Adipocyte (in vitro differentiated cells): ENCODE measurements around the gene ST6GALNAC1.
"Not testable (repeated sequence)": the region's sequence is repeated elsewhere in the genome, so short reads cannot be mapped to it uniquely, and the experiment has no call there.

Source experiments
- DNase-seq: peaks from one replicate; pipeline ENCODE4 v3.0.0-alpha.2; 2015; ENCODE audit warnings: low read depth
- H3K27me3 ChIP-seq: replicated peaks from 2 replicates; pipeline ENCODE4 v1.7.0; 2013; ENCODE audit warnings: mild to moderate bottlenecking, low read length, moderate library complexity; ENCODE audit not compliant: control insufficient read depth, insufficient read depth
- H3K36me3 ChIP-seq: 2 replicates; pipeline ENCODE4 v1.7.0; 2013; ENCODE audit warnings: low read length, mild to moderate bottlenecking, moderate library complexity; ENCODE audit not compliant: control insufficient read depth, insufficient read depth, severe bottlenecking
- H3K4me1 ChIP-seq: 2 replicates; pipeline ENCODE4 v1.7.0; 2013; ENCODE audit warnings: mild to moderate bottlenecking, low read length, moderate library complexity; ENCODE audit not compliant: control insufficient read depth, insufficient read depth
- H3K4me3 ChIP-seq: 2 replicates; pipeline ENCODE4 v1.7.0; 2013; ENCODE audit warnings: mild to moderate bottlenecking, low read length, moderate library complexity
- H3K9ac ChIP-seq: 2 replicates; pipeline ENCODE4 v1.7.0; 2013; ENCODE audit warnings: mild to moderate bottlenecking, low read length, moderate library complexity
- H3K9me3 ChIP-seq: 2 replicates; pipeline ENCODE4 v1.7.0; 2013; ENCODE audit warnings: mild to moderate bottlenecking, low read length, moderate library complexity; ENCODE audit not compliant: control insufficient read depth

ST6GALNAC1 gene

DNA sequence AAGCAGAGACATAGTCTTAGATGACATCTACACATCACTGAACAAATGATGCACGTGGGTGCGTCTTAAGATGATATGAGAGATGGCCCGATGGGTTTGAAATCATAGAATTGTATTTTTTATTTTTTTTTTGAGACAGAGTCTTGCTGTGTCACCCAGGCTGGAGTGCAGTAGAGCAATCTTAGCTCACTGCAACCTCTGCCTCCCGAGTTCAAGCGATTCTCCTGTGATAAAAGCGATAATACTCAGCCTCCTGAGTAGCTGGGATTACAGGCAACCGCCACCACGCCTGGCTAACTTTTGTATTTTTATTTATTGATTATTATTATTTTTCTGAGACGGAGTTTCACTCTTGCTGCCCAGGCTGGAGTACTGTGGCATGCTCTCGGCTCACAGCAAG, 5.3 kb downstream of the ST6GALNAC1 start:
- H3K9ac ChIP-seq = no peak overlapping the region
- H3K36me3 ChIP-seq = no peaks in the 10 kb centered on the region
- no peak for DNase-seq
- no peak overlapping the region for H3K4me3 ChIP-seq
- H3K9me3 ChIP-seq = no peaks in the 10 kb centered on the region
- H3K4me1 ChIP-seq = peaks cover 4% of the 10 kb centered on the region
- H3K27me3 ChIP-seq = peaks cover 6% of the 10 kb centered on the region

GRCh38 chr17:76636486-76637206, 6.9 kb downstream of the ST6GALNAC1 start:
- not testable (repeated sequence) for H3K27me3 ChIP-seq, H3K9ac ChIP-seq, DNase-seq, H3K9me3 ChIP-seq, H3K36me3 ChIP-seq, H3K4me1 ChIP-seq, H3K4me3 ChIP-seq

DNA sequence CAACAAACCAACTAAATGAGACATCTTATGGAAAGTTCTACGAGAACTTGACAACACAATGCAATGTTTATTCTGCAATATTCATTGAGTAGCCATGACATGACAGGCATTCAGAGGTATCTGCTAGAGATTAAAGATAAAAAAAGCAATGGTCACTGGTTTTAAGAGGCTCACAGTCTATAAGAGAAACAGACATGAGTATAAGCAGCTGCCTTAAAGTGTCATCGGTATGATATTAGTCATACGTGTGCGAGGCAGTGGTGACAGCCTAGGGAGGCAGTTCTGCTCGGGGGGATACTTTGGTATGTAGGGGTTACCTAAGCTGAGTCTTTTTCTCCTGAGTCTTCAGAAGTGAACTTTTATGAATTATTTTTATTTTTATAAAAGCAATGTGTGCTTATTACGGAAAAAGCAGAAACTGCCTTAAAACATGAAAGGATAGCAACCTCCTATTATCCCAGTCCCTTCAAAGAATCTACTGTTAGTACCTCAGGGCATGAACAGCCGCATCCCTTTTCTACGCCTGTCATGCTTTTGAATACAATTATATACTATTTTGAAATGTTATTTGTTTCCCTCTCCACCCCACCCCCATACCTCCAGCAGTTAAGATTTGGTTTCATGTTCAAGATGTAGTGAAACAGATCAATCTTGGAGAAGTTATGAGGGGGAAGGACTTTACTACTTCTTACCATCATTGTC, 7.7 kb downstream of the ST6GALNAC1 start:
- DNase-seq = peak; percentile 61
- Histone ChIP-seq H3K4me1 (peaks cover under 1% of the 10 kb centered on the region), H3K9me3 (no peaks in the 10 kb centered on the region), H3K27me3 (peaks cover 4% of the 10 kb centered on the region), H3K4me3 (no peak overlapping the region), H3K36me3 (no peaks in the 10 kb centered on the region), H3K9ac (no peak overlapping the region)

DNA sequence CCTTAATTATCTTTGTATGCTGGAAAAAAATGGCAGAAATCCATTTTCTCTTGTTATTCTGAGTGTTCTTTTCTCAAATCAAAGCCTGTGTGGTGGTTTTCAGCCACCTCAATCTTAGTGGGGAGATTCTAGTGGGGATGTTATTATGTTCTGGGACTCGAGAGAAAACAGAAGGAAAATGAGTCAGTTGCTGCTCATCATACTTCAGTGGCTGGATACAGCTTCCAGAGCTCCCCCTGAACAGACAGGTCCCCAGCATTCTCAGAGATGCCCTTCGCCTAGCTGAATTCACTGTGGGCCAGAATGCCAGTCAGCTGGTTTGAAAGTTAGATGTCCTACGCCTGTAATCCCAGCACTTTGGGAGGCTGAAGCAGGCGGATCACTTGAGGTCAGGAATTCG, 8.5 kb downstream of the ST6GALNAC1 start:
- Histone ChIP-seq H3K9me3 (no peaks in the 10 kb centered on the region), H3K9ac (no peak overlapping the region), H3K36me3 (no peaks in the 10 kb centered on the region), H3K4me3 (no peak overlapping the region), H3K4me1 (no peaks in the 10 kb centered on the region), H3K27me3 (peaks cover 4% of the 10 kb centered on the region)
- no peak for DNase-seq

GRCh38 chr17:76633628-76634328, 9.8 kb downstream of the ST6GALNAC1 start:
- H3K27me3 ChIP-seq = peaks cover 10% of the 10 kb centered on the region
- H3K9ac ChIP-seq = no peak overlapping the region
- H3K4me1 ChIP-seq = no peaks in the 10 kb centered on the region
- H3K4me3 ChIP-seq = no peak overlapping the region
- no peaks in the 10 kb centered on the region for H3K9me3 ChIP-seq
- no peaks in the 10 kb centered on the region for H3K36me3 ChIP-seq
- no peak for DNase-seq

- Histone ChIP-seq H3K9ac (no peak overlapping the region), H3K27me3 (peaks cover 15% of the 10 kb centered on the region), H3K36me3 (no peaks in the 10 kb centered on the region), H3K9me3 (no peaks in the 10 kb centered on the region), H3K4me3 (no peak overlapping the region), H3K4me1 (no peaks in the 10 kb centered on the region)
- DNase-seq = no peak
Observed at GRCh38 chr17:76631821-76632565, 11.6 kb downstream of the ST6GALNAC1 start.

GRCh38 chr17:76630151-76630550, 13.4 kb downstream of the ST6GALNAC1 start:
- no peaks in the 10 kb centered on the region for H3K9me3 ChIP-seq
- no peak overlapping the region for H3K4me3 ChIP-seq
- no peak for DNase-seq
- H3K27me3 ChIP-seq = peaks cover 32% of the 10 kb centered on the region
- no peaks in the 10 kb centered on the region for H3K36me3 ChIP-seq
- no peak overlapping the region for H3K9ac ChIP-seq
- H3K4me1 ChIP-seq = no peaks in the 10 kb centered on the region

GRCh38 chr17:76627510-76627909, 16.0 kb downstream of the ST6GALNAC1 start:
- H3K9me3 ChIP-seq = no peaks in the 10 kb centered on the region
- no peaks in the 10 kb centered on the region for H3K36me3 ChIP-seq
- no peak for DNase-seq
- H3K4me1 ChIP-seq = peaks cover 9% of the 10 kb centered on the region
- H3K27me3 ChIP-seq = peaks cover 30% of the 10 kb centered on the region
- no peak overlapping the region for H3K4me3 ChIP-seq
- no peak overlapping the region for H3K9ac ChIP-seq

- DNase-seq = no peak
- no peak overlapping the region for H3K4me3 ChIP-seq
- no peaks in the 10 kb centered on the region for H3K36me3 ChIP-seq
Observed at GRCh38 chr17:76626442-76626841, 17.1 kb downstream of the ST6GALNAC1 start.

GRCh38 chr17:76625496-76625895, 18.1 kb downstream of the ST6GALNAC1 start:
- DNase-seq = no peak
- H3K27me3 ChIP-seq = peaks cover 30% of the 10 kb centered on the region
- no peak overlapping the region for H3K4me3 ChIP-seq
- H3K9ac ChIP-seq = no peak overlapping the region
- H3K9me3 ChIP-seq = no peaks in the 10 kb centered on the region
- no peaks in the 10 kb centered on the region for H3K36me3 ChIP-seq
- H3K4me1 ChIP-seq = peaks cover 9% of the 10 kb centered on the region

More at GRCh38 chr17:76626442-76626841, 17.1 kb downstream of the ST6GALNAC1 start:
- Histone ChIP-seq H3K4me1 (peaks cover 9% of the 10 kb centered on the region), H3K9me3 (no peaks in the 10 kb centered on the region), H3K27me3 (peaks cover 30% of the 10 kb centered on the region), H3K9ac (no peak overlapping the region)
